Measurements from ENCODE around the gene SDF2.
A peak's percentile ranks its signal among the peaks of the same experiment; 100 is the strongest.
"Not testable (repeated sequence)": the region's sequence is repeated elsewhere in the genome, so short reads cannot be mapped to it uniquely, and the experiment has no call there.

The SDF2 gene

GRCh38 chr17:28620010-28620409 lies 41.7 kb downstream of the SDF2 start:
- H3K27me3 ChIP-seq (ENCODE audit: insufficient read depth, low read length) = no peaks in the 10 kb centered on the region
- H3K9me3 ChIP-seq (ENCODE audit: insufficient read depth, low read depth, low read length) = no peaks in the 10 kb centered on the region
- H3K27ac ChIP-seq (ENCODE audit: low read length) = no peak overlapping the region
- H3K4me1 ChIP-seq (ENCODE audit: insufficient read depth, low read length) = no peaks in the 10 kb centered on the region
- H3K4me3 ChIP-seq (ENCODE audit: low read length) = no peak overlapping the region
- H3K36me3 ChIP-seq (ENCODE audit: insufficient read depth, low read depth, low read length) = peaks cover 100% of the 10 kb centered on the region
- H3K9ac ChIP-seq (ENCODE audit: low read depth, low read length) = no peak overlapping the region

GRCh38 chr17:28618464-28618863 lies 43.2 kb downstream of the SDF2 start:
- Histone ChIP-seq H3K4me1 (ENCODE audit: insufficient read depth, low read length) (no peaks in the 10 kb centered on the region), H3K27ac (ENCODE audit: low read length) (no peak overlapping the region), H3K4me3 (ENCODE audit: low read length) (no peak overlapping the region), H3K27me3 (ENCODE audit: insufficient read depth, low read length) (no peaks in the 10 kb centered on the region), H3K9me3 (ENCODE audit: insufficient read depth, low read depth, low read length) (no peaks in the 10 kb centered on the region), H3K36me3 (ENCODE audit: insufficient read depth, low read depth, low read length) (peaks cover 99% of the 10 kb centered on the region), H3K9ac (ENCODE audit: low read depth, low read length) (no peak overlapping the region)

- Histone ChIP-seq H3K9ac (ENCODE audit: low read depth, low read length) (no peak overlapping the region), H3K4me1 (ENCODE audit: insufficient read depth, low read length) (no peaks in the 10 kb centered on the region), H3K27me3 (ENCODE audit: insufficient read depth, low read length) (no peaks in the 10 kb centered on the region), H3K9me3 (ENCODE audit: insufficient read depth, low read depth, low read length) (no peaks in the 10 kb centered on the region), H3K36me3 (ENCODE audit: insufficient read depth, low read depth, low read length) (peaks cover 98% of the 10 kb centered on the region), H3K4me3 (ENCODE audit: low read length) (no peak overlapping the region), H3K27ac (ENCODE audit: low read length) (no peak overlapping the region)
These were observed 45.4 kb downstream of the SDF2 start for GRCh38 chr17:28616281-28616680.

GRCh38 chr17:28615260-28615940 lies 46.3 kb downstream of the SDF2 start:
- H3K36me3 ChIP-seq (ENCODE audit: insufficient read depth, low read depth, low read length) = peaks cover 98% of the 10 kb centered on the region
- no peaks in the 10 kb centered on the region for H3K9me3 ChIP-seq (ENCODE audit: insufficient read depth, low read depth, low read length)
- no peak overlapping the region for H3K9ac ChIP-seq (ENCODE audit: low read depth, low read length)
- no peaks in the 10 kb centered on the region for H3K27me3 ChIP-seq (ENCODE audit: insufficient read depth, low read length)
- no peaks in the 10 kb centered on the region for H3K4me1 ChIP-seq (ENCODE audit: insufficient read depth, low read length)
- H3K27ac ChIP-seq (ENCODE audit: low read length) = no peak overlapping the region
- no peak overlapping the region for H3K4me3 ChIP-seq (ENCODE audit: low read length)

GRCh38 chr17:28613931-28614381 lies 47.8 kb downstream of the SDF2 start, which contains the start of gene RSKR:
TSS of gene RSKR (minus strand) at chr17:28614185. CDS start at chr17:28614161, 24 bp downstream.
- H3K36me3 ChIP-seq (ENCODE audit: insufficient read depth, low read depth, low read length) = peaks cover 88% of the 10 kb centered on the region
- no peak within 1 kb of the TSS for H3K27ac ChIP-seq (ENCODE audit: low read length)
- no peak within 1 kb of the TSS for H3K9ac ChIP-seq (ENCODE audit: low read depth, low read length)
- no peaks in the 10 kb centered on the region for H3K27me3 ChIP-seq (ENCODE audit: insufficient read depth, low read length)
- H3K4me1 ChIP-seq (ENCODE audit: insufficient read depth, low read length) = no peaks in the 10 kb centered on the region
- no peaks in the 10 kb centered on the region for H3K9me3 ChIP-seq (ENCODE audit: insufficient read depth, low read depth, low read length)
- H3K4me3 ChIP-seq (ENCODE audit: low read length) = no peak within 1 kb of the TSS

- no peaks in the 10 kb centered on the region for H3K27me3 ChIP-seq (ENCODE audit: insufficient read depth, low read length)
- peaks cover 87% of the 10 kb centered on the region for H3K36me3 ChIP-seq (ENCODE audit: insufficient read depth, low read depth, low read length)
- no peak overlapping the region for H3K9ac ChIP-seq (ENCODE audit: low read depth, low read length)
- H3K4me1 ChIP-seq (ENCODE audit: insufficient read depth, low read length) = no peaks in the 10 kb centered on the region
- H3K27ac ChIP-seq (ENCODE audit: low read length) = no peak overlapping the region
- H3K4me3 ChIP-seq (ENCODE audit: low read length) = no peak overlapping the region
- H3K9me3 ChIP-seq (ENCODE audit: insufficient read depth, low read depth, low read length) = no peaks in the 10 kb centered on the region
These were observed 48.5 kb downstream of the SDF2 start for GRCh38 chr17:28612936-28613872.

- Histone ChIP-seq H3K4me1 (ENCODE audit: insufficient read depth, low read length) (no peaks in the 10 kb centered on the region), H3K27ac (ENCODE audit: low read length) (no peak overlapping the region), H3K9me3 (ENCODE audit: insufficient read depth, low read depth, low read length) (no peaks in the 10 kb centered on the region), H3K4me3 (ENCODE audit: low read length) (no peak overlapping the region), H3K27me3 (ENCODE audit: insufficient read depth, low read length) (no peaks in the 10 kb centered on the region), H3K36me3 (ENCODE audit: insufficient read depth, low read depth, low read length) (peaks cover 87% of the 10 kb centered on the region), H3K9ac (ENCODE audit: low read depth, low read length) (no peak overlapping the region)
These were observed 49.2 kb downstream of the SDF2 start for GRCh38 chr17:28612531-28612930.

- no peak overlapping the region for H3K9ac ChIP-seq (ENCODE audit: low read depth, low read length)
- H3K4me1 ChIP-seq (ENCODE audit: insufficient read depth, low read length) = no peaks in the 10 kb centered on the region
- no peak overlapping the region for H3K27ac ChIP-seq (ENCODE audit: low read length)
- no peaks in the 10 kb centered on the region for H3K9me3 ChIP-seq (ENCODE audit: insufficient read depth, low read depth, low read length)
- H3K27me3 ChIP-seq (ENCODE audit: insufficient read depth, low read length) = no peaks in the 10 kb centered on the region
- H3K36me3 ChIP-seq (ENCODE audit: insufficient read depth, low read depth, low read length) = peaks cover 77% of the 10 kb centered on the region
- H3K4me3 ChIP-seq (ENCODE audit: low read length) = no peak overlapping the region
These were observed 51.3 kb downstream of the SDF2 start for GRCh38 chr17:28610376-28610775.

- H3K4me1 ChIP-seq (ENCODE audit: insufficient read depth, low read length); H3K27ac ChIP-seq (ENCODE audit: low read length); H3K9me3 ChIP-seq (ENCODE audit: insufficient read depth, low read depth, low read length); H3K4me3 ChIP-seq (ENCODE audit: low read length); H3K27me3 ChIP-seq (ENCODE audit: insufficient read depth, low read length); H3K9ac ChIP-seq (ENCODE audit: low read depth, low read length): not testable (repeated sequence)
- H3K36me3 ChIP-seq (ENCODE audit: insufficient read depth, low read depth, low read length) = peaks cover 24% of the 10 kb centered on the region
These were observed 57.7 kb downstream of the SDF2 start for GRCh38 chr17:28604031-28604430.

- Histone ChIP-seq H3K27me3 (ENCODE audit: insufficient read depth, low read length) (no peaks in the 10 kb centered on the region), H3K9ac (ENCODE audit: low read depth, low read length) (peak overlapping the region; percentile 80; the same call in 1 of the 2 replicates), H3K4me1 (ENCODE audit: insufficient read depth, low read length) (no peaks in the 10 kb centered on the region), H3K9me3 (ENCODE audit: insufficient read depth, low read depth, low read length) (no peaks in the 10 kb centered on the region), H3K27ac (ENCODE audit: low read length) (no peak overlapping the region), H3K36me3 (ENCODE audit: insufficient read depth, low read depth, low read length) (peaks cover 12% of the 10 kb centered on the region), H3K4me3 (ENCODE audit: low read length) (peak overlapping the region; percentile 87)
These were observed 62.2 kb downstream of the SDF2 start for GRCh38 chr17:28599311-28600184.

- Histone ChIP-seq H3K9ac (ENCODE audit: low read depth, low read length) (peak within 1 kb of the TSS; percentile 94), H3K27me3 (ENCODE audit: insufficient read depth, low read length) (no peaks in the 10 kb centered on the region), H3K4me1 (ENCODE audit: insufficient read depth, low read length) (no peaks in the 10 kb centered on the region), H3K9me3 (ENCODE audit: insufficient read depth, low read depth, low read length) (no peaks in the 10 kb centered on the region), H3K36me3 (ENCODE audit: insufficient read depth, low read depth, low read length) (peaks cover 15% of the 10 kb centered on the region), H3K27ac (ENCODE audit: low read length) (peak within 1 kb of the TSS; percentile 88), H3K4me3 (ENCODE audit: low read length) (peak within 1 kb of the TSS; percentile 87)
These were observed 62.9 kb downstream of the SDF2 start, which contains the start of gene SPAG5 for GRCh38 chr17:28598799-28599310. TSS of gene SPAG5 (minus strand) at chr17:28599025. CDS start at chr17:28598946, 79 bp downstream.
